ENCODE data around the gene SLC6A2.

Gene SLC6A2

DNA sequence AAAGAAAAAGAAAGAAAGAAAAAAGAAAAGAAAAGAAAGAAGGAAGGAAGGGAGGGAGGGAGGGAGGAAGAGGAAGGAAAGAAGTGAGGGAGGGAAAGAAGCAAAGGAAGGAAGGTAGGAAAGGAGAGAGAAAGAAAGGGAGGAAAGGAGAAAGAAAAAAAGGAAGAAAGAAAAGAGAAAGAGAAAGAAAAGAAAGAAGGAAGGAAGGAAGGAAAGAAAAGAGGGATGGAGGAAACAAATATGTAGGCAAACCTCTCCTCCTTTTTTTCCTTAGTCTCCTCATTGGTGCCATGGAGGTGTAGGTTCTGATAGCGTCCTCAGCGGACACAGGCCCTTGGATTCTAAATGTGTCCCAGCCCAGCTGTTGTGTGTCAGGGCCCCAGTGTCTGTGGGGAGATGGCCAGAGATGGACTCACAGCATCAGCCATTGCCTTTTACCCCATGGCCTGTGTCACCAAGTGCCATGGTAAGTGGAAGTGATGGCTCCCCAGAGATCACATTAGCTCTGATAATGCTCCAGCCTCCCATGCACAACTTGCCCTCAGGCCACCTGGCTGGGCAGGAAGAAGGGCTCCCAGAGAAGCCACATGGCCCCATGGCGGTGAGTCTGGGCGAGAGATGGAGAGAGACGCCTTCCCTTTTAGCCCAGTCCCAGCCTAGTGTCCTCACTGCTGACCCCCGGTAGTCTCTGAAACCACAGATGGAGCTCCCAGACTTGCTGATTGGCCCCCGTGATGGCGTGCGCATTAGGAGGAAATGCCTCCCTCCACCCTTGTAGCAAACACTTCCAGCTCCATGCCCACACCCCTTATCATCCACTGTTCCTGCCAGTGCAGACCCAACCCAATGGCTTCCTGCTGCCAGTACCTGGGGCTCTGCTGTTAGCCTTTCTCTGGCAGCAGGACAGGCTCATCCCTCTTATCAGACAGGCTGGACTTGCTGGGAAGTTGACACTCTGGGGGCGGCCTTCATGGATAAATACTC lies 3.7 kb upstream of the SLC6A2 start:
- no peak for DNase-seq

GRCh38 chr16:55653106-55653505 lies 2.7 kb upstream of the SLC6A2 start:
- DNase-seq = no peak

DNA sequence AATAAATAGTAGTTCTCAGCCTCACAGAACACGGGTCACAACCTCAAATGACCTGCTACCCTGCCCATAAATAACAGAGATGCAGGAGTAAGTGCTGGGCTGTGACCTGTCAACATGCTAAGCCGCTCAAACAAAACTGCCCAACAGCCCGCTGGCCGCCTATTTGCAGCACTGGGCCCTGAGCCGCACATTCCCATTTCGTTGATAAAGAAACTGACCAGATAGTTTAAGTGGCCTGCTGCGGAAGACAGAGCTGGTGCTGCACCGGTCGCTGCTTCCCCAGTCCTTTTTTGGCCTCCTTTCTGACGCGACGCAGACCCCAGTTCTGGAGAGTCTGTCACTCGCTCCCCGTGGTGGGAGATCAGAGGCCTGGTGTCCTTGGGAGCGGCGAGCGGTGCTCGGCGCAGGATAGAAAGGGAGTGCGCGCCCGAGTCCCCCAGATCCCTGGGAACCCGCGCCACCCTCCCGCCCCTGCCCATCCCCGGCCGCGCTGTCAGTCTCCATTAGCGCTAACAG lies 349 bp upstream of the SLC6A2 start:
- DNase-seq = no peak

GRCh38 chr16:55656691-55657092 lies 904 bp downstream of the SLC6A2 start:
- DNase-seq = no peak

GRCh38 chr16:55657616-55658015 lies 1.8 kb downstream of the SLC6A2 start:
- no peak for DNase-seq

DNA sequence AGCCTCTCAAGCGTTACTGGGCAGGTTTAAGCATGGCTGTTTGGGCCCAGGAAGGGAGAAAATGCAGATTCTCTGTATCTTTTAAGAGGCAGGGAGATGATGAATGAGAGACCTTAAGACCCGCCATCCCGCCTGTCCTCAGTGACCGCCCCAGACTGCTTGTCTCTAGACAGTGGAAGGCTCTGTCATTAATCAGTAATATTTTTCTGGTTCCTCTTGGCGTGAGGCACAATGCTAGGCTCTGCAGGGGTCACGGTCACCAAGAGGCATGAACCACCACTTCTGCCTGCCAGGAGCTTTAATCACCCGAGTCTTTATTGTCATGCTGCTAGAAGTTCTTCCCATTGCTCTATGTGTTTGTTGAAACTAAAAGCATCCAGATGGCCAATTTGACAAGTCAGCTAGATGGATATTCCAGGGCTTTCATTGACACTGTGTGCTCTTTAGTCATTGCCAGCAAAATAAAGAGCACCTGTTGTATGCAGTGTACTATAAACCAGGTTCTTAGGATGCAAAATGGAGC lies 3.2 kb downstream of the SLC6A2 start:
- DNase-seq = no peak

DNA sequence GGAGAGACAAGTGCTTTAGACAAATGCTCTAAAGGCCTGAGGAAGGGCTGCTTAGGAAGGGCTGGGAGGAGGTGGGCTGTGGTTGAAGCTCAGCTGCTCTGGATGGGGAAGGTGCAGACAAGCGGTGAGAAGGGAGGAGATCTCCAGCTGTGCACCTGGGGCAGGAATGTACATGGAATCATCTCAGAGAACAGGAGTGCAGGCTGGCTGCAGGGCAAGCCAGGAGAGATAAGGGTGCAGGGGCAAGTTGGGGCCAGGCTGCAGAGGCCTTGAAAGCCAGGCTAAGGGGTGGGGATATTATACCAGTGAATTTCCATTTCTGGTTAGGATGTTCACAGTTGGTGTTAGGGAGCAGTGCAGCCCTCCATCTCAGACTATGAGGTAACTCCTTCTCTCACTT lies 4.2 kb downstream of the SLC6A2 start:
- no peak for DNase-seq

GRCh38 chr16:55660828-55661227 lies 5.0 kb downstream of the SLC6A2 start:
- no peak for DNase-seq

DNA sequence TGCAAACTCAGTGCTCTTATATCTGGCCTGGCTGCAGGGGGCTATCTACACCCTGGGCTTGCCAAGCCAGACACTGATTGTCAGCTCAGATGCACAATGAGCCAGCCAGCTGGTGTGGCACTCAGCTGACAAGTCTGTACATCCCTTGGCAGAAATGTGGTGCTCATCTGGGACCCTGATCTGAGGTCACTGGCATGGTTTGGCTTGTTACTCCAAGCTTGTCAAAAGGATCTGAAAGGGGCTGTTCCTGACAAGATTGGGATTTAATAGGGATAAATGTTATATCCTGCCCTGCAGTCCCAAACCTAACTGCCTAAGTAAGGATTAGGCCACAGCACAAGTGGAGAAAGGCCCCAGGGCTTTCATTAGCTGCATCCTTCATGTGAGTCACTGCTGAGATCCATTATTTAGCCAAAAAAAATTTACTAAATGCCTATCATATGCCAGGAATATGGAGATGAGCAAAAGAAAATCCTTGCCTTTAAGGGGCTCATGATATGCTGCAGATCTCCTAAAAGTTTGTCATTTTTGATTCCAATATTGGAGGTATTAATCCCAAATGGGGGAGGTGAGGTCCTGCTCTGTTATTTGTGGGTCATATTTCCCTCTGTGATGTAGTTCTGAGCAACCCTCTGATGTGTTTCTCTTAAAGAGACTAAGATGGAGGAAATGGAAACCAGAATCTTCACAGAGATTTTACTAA lies 6.3 kb downstream of the SLC6A2 start:
- no peak for DNase-seq

DNA sequence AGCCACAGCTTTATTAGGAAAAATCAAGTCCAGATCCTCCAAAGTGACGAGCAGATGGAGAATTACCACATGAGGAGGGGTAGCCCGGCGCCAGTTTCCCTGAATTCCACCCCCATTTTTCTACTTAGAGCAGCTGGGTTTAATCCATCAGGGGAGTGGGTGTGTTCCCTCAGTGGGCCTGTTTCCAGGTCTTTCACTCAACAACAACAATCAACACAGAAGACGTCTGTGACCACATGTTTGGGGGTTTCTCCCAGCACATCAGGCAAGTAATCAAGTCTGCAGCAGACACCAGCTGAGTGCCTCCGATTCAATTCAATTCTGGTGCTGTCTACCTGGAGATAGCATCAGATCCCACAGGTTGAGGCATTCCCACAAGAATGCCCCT lies 6.8 kb downstream of the SLC6A2 start:
- no peak for DNase-seq

DNA sequence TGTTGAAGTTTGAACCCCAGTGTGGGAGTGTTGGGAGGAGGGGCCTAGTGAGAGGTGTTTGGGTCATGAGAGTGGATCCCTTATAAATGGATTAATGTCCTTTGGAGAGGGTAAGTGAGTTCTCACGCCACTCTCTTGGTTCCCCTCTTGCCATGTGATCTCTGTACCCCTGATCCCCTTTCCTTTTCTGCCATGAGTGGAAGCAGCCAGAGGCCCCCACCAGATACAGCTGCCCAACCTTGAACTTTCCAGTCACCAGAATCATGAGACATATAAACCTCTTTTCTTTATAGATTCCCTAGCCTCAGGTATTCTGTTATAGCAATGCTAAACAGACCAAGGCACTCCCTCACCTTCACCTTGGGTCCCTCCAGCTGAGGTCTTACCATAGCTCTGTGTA lies 7.4 kb downstream of the SLC6A2 start:
- no peak for DNase-seq

- no peak for DNase-seq
Observed at GRCh38 chr16:55663765-55664677, 8.2 kb downstream of the SLC6A2 start.

DNA sequence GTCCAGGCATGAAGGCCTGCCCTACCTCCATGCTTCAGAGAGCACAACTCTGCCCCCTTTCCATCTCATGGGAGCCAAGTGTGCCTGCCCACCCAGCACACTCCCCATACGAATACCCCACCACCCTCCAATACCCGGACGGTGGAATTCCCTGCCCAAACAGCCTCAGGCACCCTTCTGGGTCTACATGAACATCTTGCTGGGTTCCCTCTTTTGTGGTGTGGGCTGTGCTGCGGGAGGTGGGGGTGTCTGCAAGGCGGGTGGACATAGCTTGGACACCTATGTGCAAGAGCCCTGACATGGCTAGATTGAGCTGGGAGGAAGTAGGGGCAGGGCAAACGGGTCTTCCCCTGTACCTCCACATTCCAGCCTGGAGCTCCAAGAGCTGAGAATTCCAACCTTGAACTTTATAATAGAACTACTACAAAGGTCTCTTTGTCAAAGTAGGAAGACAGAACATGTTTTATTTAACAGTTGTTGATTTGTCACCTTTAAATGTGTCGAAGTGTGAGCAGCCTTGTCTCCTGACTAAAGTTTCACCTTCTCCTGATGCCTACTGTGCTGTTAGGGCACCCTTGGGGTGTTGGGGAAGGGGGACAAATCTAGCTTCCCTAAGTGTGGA lies 9.1 kb downstream of the SLC6A2 start:
- DNase-seq = no peak

DNA sequence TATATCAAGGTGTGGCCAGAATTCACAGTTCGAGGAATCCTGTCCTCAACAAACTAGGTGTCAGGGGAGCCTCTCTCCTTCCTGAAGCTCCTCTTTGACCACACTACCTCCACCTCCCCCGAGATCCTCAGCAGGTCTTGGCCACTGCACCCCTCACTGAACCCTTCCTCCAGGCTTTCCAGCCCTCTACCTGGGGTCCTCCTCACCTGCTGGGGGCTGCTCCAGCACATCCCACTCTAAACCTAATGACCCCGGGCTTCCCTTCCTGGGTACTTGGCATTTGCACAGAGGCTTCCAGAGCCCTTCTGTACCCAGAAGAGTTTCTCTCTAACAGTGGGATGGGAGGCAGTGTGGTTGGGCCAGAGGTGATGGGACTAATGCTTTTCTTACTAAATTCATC lies 9.7 kb downstream of the SLC6A2 start:
- no peak for DNase-seq

DNA sequence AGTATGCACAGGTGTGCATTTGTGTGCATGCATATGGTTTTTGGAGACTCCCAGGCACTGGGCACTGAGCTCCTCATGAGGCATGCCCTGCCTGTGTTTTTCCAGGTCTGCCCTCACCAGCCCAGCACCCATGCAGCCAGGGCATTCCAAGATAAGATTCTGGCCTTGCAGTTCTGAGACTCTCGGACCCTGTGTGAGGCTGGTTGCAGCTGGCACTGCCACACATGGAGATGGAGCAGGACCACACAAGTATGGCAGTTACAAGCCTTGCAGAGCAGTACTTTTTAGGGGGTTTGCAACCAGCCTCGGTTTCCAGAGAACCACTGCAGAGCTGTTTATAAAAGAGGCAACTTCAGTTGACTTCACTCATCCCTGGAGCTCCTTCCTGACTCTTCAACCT lies 10.2 kb downstream of the SLC6A2 start:
- no peak for DNase-seq

- DNase-seq = no peak
Observed at GRCh38 chr16:55667753-55668152, 12.0 kb downstream of the SLC6A2 start.

- DNase-seq = no peak
Observed at GRCh38 chr16:55668340-55669281, 12.8 kb downstream of the SLC6A2 start.

GRCh38 chr16:55671206-55671973 lies 15.6 kb downstream of the SLC6A2 start:
- no peak for DNase-seq

DNA sequence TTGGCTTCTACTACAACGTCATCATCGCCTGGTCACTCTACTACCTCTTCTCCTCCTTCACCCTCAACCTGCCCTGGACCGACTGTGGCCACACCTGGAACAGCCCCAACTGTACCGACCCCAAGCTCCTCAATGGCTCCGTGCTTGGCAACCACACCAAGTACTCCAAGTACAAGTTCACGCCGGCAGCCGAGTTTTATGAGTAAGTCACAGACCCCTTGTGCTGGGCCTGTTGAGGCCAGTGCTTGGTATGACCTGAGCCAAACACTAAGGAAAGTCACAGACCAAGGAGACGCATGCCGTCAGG lies 16.1 kb downstream of the SLC6A2 start:
- no peak for DNase-seq

DNA sequence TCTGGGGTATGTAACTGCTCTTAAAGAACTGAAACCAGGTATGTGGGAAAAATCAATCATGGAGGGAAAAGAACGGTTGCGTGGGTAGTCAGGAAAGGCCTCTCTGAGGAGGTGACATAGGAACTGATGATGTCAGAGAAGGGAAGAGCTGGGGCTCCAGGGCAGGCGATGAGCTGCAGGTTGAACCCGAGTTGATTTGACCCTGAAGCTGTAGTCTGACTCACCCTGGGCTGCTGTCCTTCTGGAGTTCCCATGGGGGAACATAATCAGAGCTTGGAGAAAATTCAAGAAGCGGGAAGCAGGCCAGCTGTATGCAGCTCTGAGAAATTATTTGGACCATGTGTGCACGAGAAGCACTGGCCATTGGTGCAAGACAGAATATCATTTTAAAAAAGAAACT lies 16.7 kb downstream of the SLC6A2 start:
- DNase-seq = no peak
